Neural cell (in vitro differentiated cells): ENCODE results near the gene GDI2.

Experiments
- CTCF ChIP-seq: fragments of 450-650 bp; IDR thresholded peaks from 2 replicates; pipeline ENCODE4 v1.5.1; 2014; ENCODE audit warnings: antibody characterized with exemption, mild to moderate bottlenecking, moderate library complexity; ENCODE audit not compliant: poor library complexity, severe bottlenecking
- EP300 ChIP-seq: fragments of 450-650 bp; conservative IDR thresholded peaks from 2 replicates; pipeline ENCODE4 v1.6.1; 2014; ENCODE audit warnings: antibody characterized with exemption, mild to moderate bottlenecking, moderate library complexity; ENCODE audit not compliant: poor library complexity, severe bottlenecking
- POLR2AphosphoS5 ChIP-seq: IDR thresholded peaks from 2 replicates; pipeline ENCODE4 v1.6.1; 2012

DNA sequence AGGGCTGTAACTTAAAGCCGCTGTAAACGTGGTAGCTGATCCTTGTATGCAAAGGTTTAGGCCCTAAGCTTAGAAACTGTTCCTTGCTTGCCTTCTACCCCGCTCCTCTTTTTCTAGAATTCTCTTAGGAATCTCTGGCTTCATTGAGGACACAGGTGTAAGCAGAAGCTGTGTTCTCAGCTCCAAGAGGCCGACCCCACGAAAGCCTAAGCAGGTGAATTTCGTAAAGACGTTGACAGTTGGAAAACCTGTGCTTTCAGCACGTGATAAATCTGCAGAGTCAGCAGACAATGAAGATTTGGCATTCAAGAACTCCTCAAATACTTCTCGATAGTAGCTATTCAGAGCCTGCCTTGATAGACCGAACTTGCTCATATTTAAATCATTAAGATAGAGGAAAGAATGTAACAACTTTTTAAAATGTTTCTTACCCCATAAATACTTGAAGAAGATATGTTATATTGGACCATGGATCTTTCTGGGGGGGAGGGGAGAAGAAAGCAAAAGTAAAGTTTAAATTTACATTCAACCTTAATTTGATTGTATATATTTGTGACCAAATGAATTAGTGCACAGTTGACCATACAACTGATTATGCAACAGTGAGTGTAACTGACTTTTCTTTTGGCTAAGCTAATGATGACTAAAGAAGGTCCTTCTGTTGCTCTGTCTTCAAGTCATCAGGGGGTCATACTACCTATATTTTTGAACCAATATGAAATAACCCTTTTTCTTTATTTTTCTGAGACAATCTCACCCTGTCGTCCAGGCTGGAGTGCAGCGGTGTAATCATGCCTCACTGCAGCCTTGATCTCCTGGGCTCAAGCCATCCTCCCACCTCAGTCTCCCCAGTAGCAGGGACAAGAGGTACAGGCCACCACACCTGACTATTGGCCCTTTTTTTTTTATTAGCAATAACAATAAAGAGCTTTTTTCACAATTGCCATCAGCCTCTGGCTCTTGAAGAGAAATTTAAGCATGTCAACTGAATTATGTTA lies 1.2 kb upstream of the GDI2 start:
- TF ChIP-seq POLR2AphosphoS5 = no peak
- TF ChIP-seq EP300 = no peak
- no peak for TF ChIP-seq CTCF
